K562 (cell line): Measurements from ENCODE around the gene MEX3D. TPM values are rescaled to one million over a fixed set of nuclear protein-coding genes. Genes with fewer than 3 reads are reported as not detected.

Experiments
- CC2D1A ChIP-seq: fragments of 450-650 bp; IDR thresholded peaks from 2 replicates; pipeline ENCODE4 v1.6.1; 2017; ENCODE audit warnings: mild to moderate bottlenecking
- CTCF ChIP-seq, 3 experiments: IDR thresholded peaks in 2 of 3; conservative IDR thresholded peaks in 1 of 3; 2 replicates each; pipeline ENCODE4 v1.5.1; 2011 to 2012; ENCODE audit warnings: low read length in 3 of 3, mild to moderate bottlenecking in 3 of 3, control low read depth in 2 of 3, improper control_type of control experiment in 1 of 3, inconsistent platforms in 1 of 3, low read depth in 1 of 3, mixed read lengths in 1 of 3, moderate library complexity in 1 of 3; ENCODE audit not compliant: insufficient read depth in 2 of 3
- CTCFL ChIP-seq: IDR thresholded peaks from 2 replicates; pipeline ENCODE4 v1.6.1; 2011; ENCODE audit warnings: borderline replicate concordance, low read depth, mild to moderate bottlenecking, moderate library complexity, low read length; ENCODE audit not compliant: insufficient read depth, poor library complexity, severe bottlenecking
- ETV1 ChIP-seq: fragments of 450-650 bp; conservative IDR thresholded peaks from 2 replicates; pipeline ENCODE4 v1.6.1; 2016; ENCODE audit warnings: missing genetic modification characterization, control low read depth, low read depth, missing compliant biosample characterization
- HOMEZ ChIP-seq: fragments of 250-450 bp; sonication (Bioruptor Pico); IDR thresholded peaks from 2 replicates; pipeline ENCODE4 v1.4.0; 2020; ENCODE audit warnings: mild to moderate bottlenecking, moderate library complexity
- KDM1A ChIP-seq, 2 experiments: fragments of 450-650 bp; IDR thresholded peaks; 2 replicates each; pipeline ENCODE4 v1.6.1; 2016; ENCODE audit warnings: mild to moderate bottlenecking in 2 of 2
- MCM5 ChIP-seq: fragments of 450-650 bp; IDR thresholded peaks from 2 replicates; pipeline ENCODE4 v1.6.1; 2016; ENCODE audit warnings: low read depth
- MEIS2 ChIP-seq: fragments of 450-650 bp; IDR thresholded peaks from 2 replicates; pipeline ENCODE4 v1.6.1; 2014; ENCODE audit warnings: mild to moderate bottlenecking; ENCODE audit not compliant: partially characterized antibody
- MYC ChIP-seq, 2 experiments: fragments of 250-450 bp in 1 of 2; sonication (Bioruptor Pico) in 1 of 2; IDR thresholded peaks; 2 replicates each; pipeline versions ENCODE4 v1.5.1 to v1.6.1; 2012 to 2021; ENCODE audit warnings: low read depth in 2 of 2, borderline replicate concordance in 1 of 2, improper control_type of control experiment in 1 of 2, low read length in 1 of 2, mild to moderate bottlenecking in 1 of 2, moderate library complexity in 1 of 2
- NFRKB ChIP-seq: fragments of 450-650 bp; IDR thresholded peaks from 2 replicates; pipeline ENCODE4 v1.6.1; 2016; ENCODE audit warnings: low read depth
- NKRF ChIP-seq: fragments of 450-650 bp; IDR thresholded peaks from 2 replicates; pipeline ENCODE4 v1.6.1; 2016; ENCODE audit warnings: borderline replicate concordance
- POLR2A ChIP-seq: fragments of 450-650 bp; conservative IDR thresholded peaks from 2 replicates; pipeline ENCODE4 v1.6.1; 2016
- POU5F1 ChIP-seq: fragments of 150-350 bp; IDR thresholded peaks from 2 replicates; pipeline ENCODE4 v1.6.1; 2014; ENCODE audit warnings: borderline replicate concordance, low read length, low read depth, mild to moderate bottlenecking; ENCODE audit not compliant: partially characterized antibody
- RAD21 ChIP-seq, 2 experiments: fragments of 250-450 bp in 1 of 2; fragments of 450-650 bp in 1 of 2; sonication (Bioruptor Pico) in 1 of 2; formaldehyde crosslinking in 1 of 2; IDR thresholded peaks in 1 of 2; conservative IDR thresholded peaks in 1 of 2; 2 replicates each; pipeline versions ENCODE4 v1.4.0 to v1.8.0; 2020 to 2022; ENCODE audit warnings: mild to moderate bottlenecking in 2 of 2, moderate library complexity in 1 of 2
- RBM22 ChIP-seq: fragments of 200-400 bp; formaldehyde crosslinking; IDR thresholded peaks from 2 replicates; pipeline ENCODE4 v1.6.1; 2018; ENCODE audit warnings: low read length, low read depth; ENCODE audit not compliant: poor library complexity, severe bottlenecking
- SMARCE1 ChIP-seq: fragments of 450-650 bp; IDR thresholded peaks from 2 replicates; pipeline ENCODE4 v1.7.1; 2016; ENCODE audit warnings: mild to moderate bottlenecking
- TEAD4 ChIP-seq, 2 experiments: sonication (generic) in 1 of 2; formaldehyde crosslinking in 1 of 2; IDR thresholded peaks; 2 replicates each; pipeline versions ENCODE4 v1.6.1 to v1.8.0; 2012 to 2022; ENCODE audit warnings: borderline replicate concordance in 1 of 2, inconsistent platforms in 1 of 2, low read length in 1 of 2, mild to moderate bottlenecking in 1 of 2, missing genetic modification reagents in 1 of 2
- ZBTB1 ChIP-seq: sonication (generic); formaldehyde crosslinking; IDR thresholded peaks from 2 replicates; pipeline ENCODE4 v1.8.1; 2023; ENCODE audit warnings: missing genetic modification reagents, low read depth, mild to moderate bottlenecking, borderline replicate concordance
- polyA plus RNA-seq, 8 experiments: library from polyadenylated mRNA; depleted of rRNA in 4 of 8; stranded (reverse) in 5 of 8; unstranded in 3 of 8; fragments of >200 nt; fragmentation: Nextera tagmentation in 2 of 8; fragmentation: Illumina TruSeq in 1 of 8; extraction: Ambion mirVana in 2 of 8; extraction: Trizol in 1 of 8; gene quantifications; 2 replicates each; pipeline versions ENCODE4 v1.2.1 to v1.2.3, GENCODE V29; 2011 to 2014; ENCODE audit warnings: inconsistent platforms in 1 of 8, missing spikeins in 1 of 8
- total RNA-seq, 7 experiments: library from RNA; depleted of rRNA in 6 of 7; stranded (reverse); fragments of >200 nt in 6 of 7; fragmentation: Illumina TruSeq in 2 of 7; extraction: Trizol in 2 of 7; gene quantifications; 2 replicates each; pipeline versions ENCODE4 v1.2.1 to v1.2.3, GENCODE V29; 2011 to 2021; ENCODE audit warnings: low replicate concordance in 1 of 7

The MEX3D gene
- total and polyA plus RNA-seq, 9 of the 15 experiments (the other 6 are each of a cell fraction or from before 2014, with no cell fraction given): 1.7 to 39.3 (median 5.7) TPM

- TF ChIP-seq RAD21 (CRISPR knock-in tag; conservative IDR thresholded peaks at IDR 0.05 in 1 of 2, IDR thresholded peaks at IDR 0.05 in 1 of 2) (peak; percentile 6 to 36; a peak in 1 of 4 replicates), MEIS2 (peak; percentile 9), ETV1 (tag) (no peak), CTCF (IDR thresholded peaks at IDR 0.05 in 2 of 3, conservative IDR thresholded peaks at IDR 0.05 in 1 of 3; ENCODE audit: insufficient read depth in 2 of 3, low read depth in 1 of 3, low read length in 3 of 3) (peak; percentile 61 to 65 (median 63)), KDM1A (IDR thresholded peaks at IDR 0.05) (peak in 1 of 2 experiments; percentile 28; a peak in 1 of 4 replicates), HOMEZ (CRISPR knock-in tag) (no peak), TEAD4 (IDR thresholded peaks at IDR 0.05; ENCODE audit: low read length) (peak; percentile 24; the same call in 1 of the 2 replicates), TEAD4 (CRISPR knock-in tag; IDR thresholded peaks at IDR 0.05; ENCODE audit: borderline replicate concordance) (no peak), MYC (IDR thresholded peaks at IDR 0.05; ENCODE audit: low read depth, low read length) (0 out of 2 replicates have a peak, but pooled peaks have one; percentile 15), MYC (CRISPR knock-in tag; IDR thresholded peaks at IDR 0.05; ENCODE audit: borderline replicate concordance, low read depth) (no peak), CC2D1A (no peak), POLR2A (peak; percentile 58), NKRF (no peak), POU5F1 (no peak), NFRKB (no peak), CTCFL (peak; percentile 28), ZBTB1 (CRISPR knock-in tag) (0 out of 2 replicates have a peak, but pooled peaks have one; percentile 17), SMARCE1 (0 out of 2 replicates have a peak, but pooled peaks have one; percentile 5), MCM5 (no peak), RBM22 (no peak)
Observed at GRCh38 chr19:1590641-1591397, 22.7 kb upstream of the MEX3D start (continued).
